HPDE6-E6E7 (cell line): Measurements from ENCODE around the gene RUVBL1.
"Not testable (repeated sequence)": the region's sequence is repeated elsewhere in the genome, so short reads cannot be mapped to it uniquely, and the experiment has no call there.

Source experiments
- DNase-seq: peaks from one replicate; pipeline ENCODE4 v3.0.0; 2011; ENCODE audit warnings: missing footprints; ENCODE audit errors: extremely low spot score

RUVBL1 gene

DNA sequence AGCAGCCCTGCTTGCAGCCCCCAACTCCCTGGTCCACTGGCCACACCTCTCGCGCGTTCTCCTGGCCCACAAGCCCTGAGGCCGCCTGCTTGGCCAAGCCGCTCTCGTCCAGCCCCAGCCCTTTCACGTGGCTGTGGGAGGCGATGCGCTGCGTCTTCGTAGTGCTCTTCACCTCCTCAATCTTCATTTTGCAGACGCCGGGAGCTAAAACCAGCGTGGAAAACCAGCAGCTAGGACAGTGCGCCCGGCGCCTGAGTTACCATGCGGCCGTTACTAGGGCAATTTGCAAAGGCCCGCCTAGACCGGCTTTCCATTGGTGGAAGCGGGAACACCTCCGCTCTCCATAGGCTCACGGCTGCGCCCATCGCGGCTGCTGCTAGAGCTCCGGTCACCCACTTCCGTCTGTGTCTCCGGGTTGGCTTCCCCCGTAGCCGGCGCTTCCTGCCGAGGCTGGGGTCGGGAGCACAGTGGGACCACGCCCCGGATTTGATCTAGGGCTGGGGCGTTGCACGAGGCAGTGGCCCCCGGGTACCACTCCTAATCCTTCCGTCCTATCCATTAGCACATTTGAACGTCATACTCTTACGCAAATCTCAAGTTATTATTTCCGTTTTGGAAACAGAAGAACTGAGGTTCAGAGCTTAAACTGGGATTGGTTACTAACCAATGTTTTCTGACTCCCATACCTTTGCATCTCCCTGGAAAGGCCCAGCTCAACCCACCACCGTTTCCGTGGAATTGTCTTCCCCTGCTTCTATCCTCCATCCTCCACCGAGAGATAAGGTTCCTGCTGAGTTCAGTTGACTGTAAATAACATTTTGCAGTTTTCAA lies at the start of gene RUVBL1:
RUVBL1 (minus strand) TSS at position 275 of the 831 bp plus-strand sequence; CDS start at position 187, 88 bp downstream.
- DNase-seq: peak; percentile 100

DNA sequence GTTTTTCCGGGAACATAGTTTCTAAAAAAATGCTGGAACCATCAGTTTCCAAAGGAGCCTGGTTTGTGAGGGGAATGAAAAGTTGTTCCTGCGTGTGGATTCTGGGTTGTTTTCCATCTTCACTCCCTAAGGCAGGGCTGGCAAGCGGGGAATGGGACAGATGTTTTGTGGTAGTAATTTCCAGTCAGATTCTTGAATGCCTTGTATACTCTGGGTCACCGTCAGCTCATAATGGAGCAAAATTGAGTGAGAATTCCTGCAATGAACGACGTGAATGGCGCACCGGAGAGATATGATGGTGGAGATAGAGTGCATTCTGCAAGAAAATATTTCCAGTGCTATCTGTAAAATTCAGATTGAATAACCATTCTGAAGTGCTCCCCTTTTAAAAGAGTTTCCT lies 49.6 kb upstream of the RUVBL1 start:
- DNase-seq: no peak

DNA sequence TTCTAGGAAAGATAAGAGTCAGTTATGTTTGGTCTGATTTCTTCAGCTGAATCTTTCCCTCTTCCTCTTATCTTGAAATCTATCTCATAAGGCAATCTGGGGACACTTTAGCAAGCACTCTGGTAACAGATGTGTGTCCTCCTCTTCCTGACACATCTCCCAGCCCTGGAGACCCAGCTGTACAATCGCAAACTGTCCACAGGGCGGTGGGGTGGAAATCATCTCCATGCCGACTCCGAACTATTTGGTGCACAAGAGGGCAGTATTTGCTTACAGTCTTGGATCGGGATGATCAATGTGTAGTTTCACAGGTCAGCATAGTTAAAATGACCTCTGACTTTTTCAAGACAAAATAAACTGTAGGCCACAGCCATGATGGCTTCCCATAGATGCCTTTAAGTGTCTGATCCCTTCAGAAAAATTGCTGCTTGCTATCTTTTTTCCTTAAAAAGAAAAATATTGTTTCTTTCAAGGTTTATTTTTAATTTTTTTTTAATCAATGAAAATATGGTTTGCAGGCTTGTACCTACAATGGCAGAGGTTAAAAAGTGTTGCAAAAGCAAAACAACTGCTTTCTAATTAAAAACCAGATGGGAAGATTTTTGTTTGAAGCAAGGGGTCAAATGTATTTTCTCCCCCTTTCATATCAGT lies 47.4 kb upstream of the RUVBL1 start:
- DNase-seq: peak; percentile 80

DNA sequence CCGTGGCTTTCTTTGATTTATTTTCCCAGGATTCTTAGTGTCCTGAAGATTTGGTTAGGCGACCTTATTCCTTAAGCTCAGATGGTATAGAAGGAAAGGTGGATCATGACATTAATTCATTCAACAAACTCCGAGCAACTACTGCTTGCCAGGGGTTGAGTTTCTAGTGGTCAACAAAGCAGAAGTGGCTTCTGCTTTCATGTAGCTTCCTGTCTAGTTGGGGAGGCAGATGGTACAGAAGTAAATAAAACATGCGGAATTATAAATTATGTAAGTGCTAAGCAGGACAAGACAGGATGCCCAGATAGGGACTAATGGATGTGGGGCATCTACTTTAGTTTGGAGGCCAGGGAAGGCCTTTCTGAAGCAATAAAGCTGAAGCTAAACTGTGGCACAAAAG lies 45.2 kb upstream of the RUVBL1 start:
- DNase-seq: no peak

DNA sequence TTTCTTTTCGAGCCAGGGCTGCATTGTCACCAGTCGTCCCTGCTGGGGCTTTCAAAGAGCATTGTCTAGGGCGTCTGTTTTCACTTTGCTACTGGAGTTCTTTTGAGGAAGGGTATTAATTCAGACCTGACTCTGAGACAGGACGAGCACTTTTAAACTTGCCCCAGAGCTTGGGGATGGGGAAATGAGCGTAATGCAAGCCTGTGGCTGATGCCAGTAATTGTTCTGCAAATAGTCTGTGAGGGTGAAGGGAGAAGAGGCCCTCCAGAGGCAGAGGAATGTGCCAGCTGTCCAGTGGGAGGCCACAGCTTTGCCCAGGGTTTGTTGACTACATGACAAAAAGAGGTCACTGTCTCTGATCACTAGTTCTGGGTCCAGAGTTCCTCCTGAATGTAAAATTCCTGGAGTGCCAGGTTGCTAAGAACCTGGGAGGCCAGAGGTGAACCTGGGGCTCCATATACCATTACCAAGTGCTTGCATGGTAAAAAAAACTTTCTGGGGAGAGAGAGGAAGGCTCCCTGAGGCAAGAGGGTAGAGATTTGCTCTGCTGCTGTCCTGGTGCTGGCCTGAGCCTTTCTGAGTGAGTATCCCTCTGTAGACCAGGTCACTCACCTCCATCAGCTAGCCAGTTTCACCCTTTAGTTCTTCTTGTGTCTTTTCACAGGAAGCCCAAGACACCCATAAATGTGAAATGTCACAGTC lies 44.5 kb upstream of the RUVBL1 start:
- no peak for DNase-seq

GRCh38 chr3:128167646-128167972 lies 44.0 kb upstream of the RUVBL1 start:
- DNase-seq: no peak

- DNase-seq: no peak
These were observed 43.4 kb upstream of the RUVBL1 start for GRCh38 chr3:128166971-128167453.

DNA sequence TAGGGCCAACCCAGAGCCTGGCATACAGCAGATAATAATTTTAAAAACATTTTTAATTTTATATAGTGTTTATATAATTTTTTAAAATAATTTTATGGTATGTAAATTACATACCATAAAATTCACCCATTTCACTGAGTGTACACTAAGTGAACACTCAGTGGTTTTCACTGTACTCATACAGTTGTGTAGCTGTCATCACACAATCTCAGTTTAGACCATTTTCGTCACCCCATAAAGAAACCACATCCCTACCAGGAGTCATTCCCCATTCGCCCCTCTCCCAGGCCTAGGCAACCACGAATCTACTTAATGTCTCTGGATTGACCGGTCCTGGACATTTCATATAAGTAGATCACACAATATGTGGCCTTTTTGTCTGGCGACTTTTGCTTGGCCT lies 39.8 kb upstream of the RUVBL1 start:
- DNase-seq: no peak

- DNase-seq: no peak
These were observed 37.0 kb upstream of the RUVBL1 start for GRCh38 chr3:128160661-128161060.

GRCh38 chr3:128155616-128156360 lies 32.2 kb upstream of the RUVBL1 start:
- no peak for DNase-seq

DNA sequence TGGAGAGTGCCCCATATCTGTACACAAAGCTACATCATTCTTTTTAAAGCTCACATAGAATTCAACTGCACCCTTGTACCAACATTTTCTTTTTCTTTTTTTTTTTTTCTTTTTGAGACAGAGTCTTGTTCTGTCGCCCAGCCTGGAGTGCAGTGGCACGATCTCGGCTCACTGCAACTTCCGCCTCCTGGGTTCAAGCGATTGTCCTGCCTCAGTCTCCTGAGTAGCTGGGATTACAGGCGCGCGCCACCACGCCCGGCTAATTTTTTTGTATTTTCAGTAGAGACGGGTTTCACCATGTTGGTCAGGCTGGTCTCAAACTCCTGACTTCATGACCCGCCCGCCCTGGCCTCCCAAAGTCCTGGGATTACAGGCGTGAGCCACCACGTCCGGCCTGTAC lies 30.7 kb upstream of the RUVBL1 start:
- DNase-seq: not testable (repeated sequence)

- peak; percentile 65 for DNase-seq
These were observed 29.8 kb upstream of the RUVBL1 start, which contains the start of gene EEFSEC for GRCh38 chr3:128153156-128154041. EEFSEC (plus strand) TSS chr3:128153481; CDS start chr3:128153508, 27 bp downstream.

GRCh38 chr3:128152419-128153155 lies 29.0 kb upstream of the RUVBL1 start:
- no peak for DNase-seq

GRCh38 chr3:128151758-128152274 lies 28.2 kb upstream of the RUVBL1 start:
- no peak for DNase-seq

DNA sequence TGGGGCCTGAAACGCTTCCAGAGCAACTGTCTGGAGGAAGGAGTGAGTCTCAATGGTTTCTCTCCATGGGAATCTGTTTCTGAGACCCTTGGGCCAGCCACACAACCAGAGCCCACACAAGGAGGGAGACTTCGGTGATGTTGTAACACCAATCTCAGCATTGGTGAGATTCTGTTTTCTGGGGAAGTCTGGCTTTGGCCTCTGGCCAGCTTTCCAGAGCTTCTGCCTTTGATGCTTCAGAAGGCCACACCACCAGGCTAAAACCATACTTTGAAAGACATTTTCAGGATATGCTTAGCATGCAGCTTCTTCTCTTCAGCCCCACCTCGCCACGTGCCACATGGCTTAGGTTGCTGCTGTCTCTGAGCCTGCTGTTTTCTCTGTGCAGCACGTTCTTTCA lies 26.0 kb upstream of the RUVBL1 start:
- DNase-seq: no peak

DNA sequence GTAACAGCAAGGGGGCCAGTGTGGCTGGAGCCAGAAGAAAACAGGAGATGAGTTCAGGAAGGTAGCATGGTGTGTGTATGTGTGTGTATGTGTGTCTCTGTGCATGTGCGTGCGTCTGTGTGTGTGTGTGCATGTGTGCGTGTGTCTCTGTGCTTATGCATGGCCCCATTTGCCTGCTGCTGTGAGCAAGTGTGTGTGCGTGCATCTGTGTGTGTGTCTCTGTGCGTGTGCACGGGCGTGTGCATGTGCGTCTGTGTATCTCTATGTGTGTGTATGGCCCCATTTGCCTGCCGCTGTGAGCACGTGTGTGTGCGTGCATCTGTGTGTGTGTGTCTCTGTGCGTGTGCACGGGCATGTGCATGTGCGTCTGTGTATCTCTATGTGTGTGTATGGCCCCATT lies 22.6 kb upstream of the RUVBL1 start:
- no peak for DNase-seq

- DNase-seq: no peak
These were observed 21.7 kb upstream of the RUVBL1 start for GRCh38 chr3:128145279-128145678.

GRCh38 chr3:128144512-128145187 lies 21.0 kb upstream of the RUVBL1 start:
- no peak for DNase-seq

DNA sequence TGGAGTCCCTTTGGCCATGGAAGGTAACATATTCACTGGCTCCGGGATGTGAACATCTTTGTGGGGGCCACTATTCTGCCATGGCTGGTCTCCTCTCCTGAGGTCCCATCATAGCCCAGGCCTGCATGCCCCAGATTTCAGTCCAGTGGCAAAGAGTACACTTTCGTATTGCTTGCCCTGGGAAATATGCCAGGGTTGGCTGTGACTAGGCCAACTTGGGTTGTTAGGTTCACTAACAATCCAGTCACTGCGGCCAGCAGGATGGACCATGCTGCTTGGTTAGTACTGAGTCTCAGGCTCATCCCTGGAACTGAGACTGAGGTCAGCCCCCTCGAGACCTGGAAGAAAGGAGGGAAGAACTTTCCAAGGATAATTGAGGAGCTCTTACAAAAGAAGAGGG lies 19.9 kb upstream of the RUVBL1 start:
- DNase-seq: no peak
